Nephron progenitor cell (in vitro differentiated cells): Measurements from ENCODE around the gene SMURF2.

Experiments
- DNase-seq: peaks from one replicate; pipeline ENCODE4 v3.0.0; 2021
- H3K27ac Mint-ChIP-seq: 2 replicates; pipeline ENCODE4 v1.8.0; 2021; ENCODE audit warnings: mild to moderate bottlenecking, moderate library complexity, mixed read lengths
- H3K27me3 Mint-ChIP-seq: 2 replicates; pipeline ENCODE4 v1.8.0; 2021; ENCODE audit warnings: mild to moderate bottlenecking, low read depth, mixed read lengths; ENCODE audit not compliant: poor library complexity
- H3K36me3 Mint-ChIP-seq: 2 replicates; pipeline ENCODE4 v1.8.0; 2021; ENCODE audit warnings: low read depth, mixed read lengths
- H3K4me1 Mint-ChIP-seq: 2 replicates; pipeline ENCODE4 v1.8.0; 2021; ENCODE audit warnings: mixed read lengths
- H3K4me3 Mint-ChIP-seq: 2 replicates; pipeline ENCODE4 v1.8.0; 2021; ENCODE audit warnings: mild to moderate bottlenecking, moderate library complexity, mixed read lengths
- H3K9me3 Mint-ChIP-seq: 2 replicates; pipeline ENCODE4 v1.8.0; 2021; ENCODE audit warnings: mild to moderate bottlenecking, moderate library complexity, mixed read lengths
- TF ChIP-seq, protein P1 (sequence below): fragments of 200-600 bp; sonication (generic); IDR thresholded peaks from 2 replicates; pipeline ENCODE4 v1.5.0; 2021; ENCODE audit warnings: antibody characterized with exemption

SMURF2 gene

GRCh38 chr17:64540118-64540776, 121.9 kb downstream of the SMURF2 start:
- no peak for DNase-seq
- TF ChIP-seq, protein P1, sequence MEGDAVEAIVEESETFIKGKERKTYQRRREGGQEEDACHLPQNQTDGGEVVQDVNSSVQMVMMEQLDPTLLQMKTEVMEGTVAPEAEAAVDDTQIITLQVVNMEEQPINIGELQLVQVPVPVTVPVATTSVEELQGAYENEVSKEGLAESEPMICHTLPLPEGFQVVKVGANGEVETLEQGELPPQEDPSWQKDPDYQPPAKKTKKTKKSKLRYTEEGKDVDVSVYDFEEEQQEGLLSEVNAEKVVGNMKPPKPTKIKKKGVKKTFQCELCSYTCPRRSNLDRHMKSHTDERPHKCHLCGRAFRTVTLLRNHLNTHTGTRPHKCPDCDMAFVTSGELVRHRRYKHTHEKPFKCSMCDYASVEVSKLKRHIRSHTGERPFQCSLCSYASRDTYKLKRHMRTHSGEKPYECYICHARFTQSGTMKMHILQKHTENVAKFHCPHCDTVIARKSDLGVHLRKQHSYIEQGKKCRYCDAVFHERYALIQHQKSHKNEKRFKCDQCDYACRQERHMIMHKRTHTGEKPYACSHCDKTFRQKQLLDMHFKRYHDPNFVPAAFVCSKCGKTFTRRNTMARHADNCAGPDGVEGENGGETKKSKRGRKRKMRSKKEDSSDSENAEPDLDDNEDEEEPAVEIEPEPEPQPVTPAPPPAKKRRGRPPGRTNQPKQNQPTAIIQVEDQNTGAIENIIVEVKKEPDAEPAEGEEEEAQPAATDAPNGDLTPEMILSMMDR: no peak
- Mint-ChIP-seq H3K4me1 (no peaks in the 10 kb centered on the region), H3K27ac (no peak overlapping the region), H3K4me3 (no peak overlapping the region), H3K9me3 (no peaks in the 10 kb centered on the region), H3K36me3 (peaks cover 64% of the 10 kb centered on the region), H3K27me3 (no peaks in the 10 kb centered on the region)

- no peak for DNase-seq
- no peaks in the 10 kb centered on the region for H3K27me3 Mint-ChIP-seq
- peak overlapping the region; percentile 90 for H3K27ac Mint-ChIP-seq
- no peak overlapping the region for H3K4me3 Mint-ChIP-seq
- no peaks in the 10 kb centered on the region for H3K4me1 Mint-ChIP-seq
- H3K36me3 Mint-ChIP-seq: peaks cover 68% of the 10 kb centered on the region
- TF ChIP-seq, protein P1: no peak
- H3K9me3 Mint-ChIP-seq: no peaks in the 10 kb centered on the region
Observed at GRCh38 chr17:64538508-64539130, 123.5 kb downstream of the SMURF2 start.

DNA sequence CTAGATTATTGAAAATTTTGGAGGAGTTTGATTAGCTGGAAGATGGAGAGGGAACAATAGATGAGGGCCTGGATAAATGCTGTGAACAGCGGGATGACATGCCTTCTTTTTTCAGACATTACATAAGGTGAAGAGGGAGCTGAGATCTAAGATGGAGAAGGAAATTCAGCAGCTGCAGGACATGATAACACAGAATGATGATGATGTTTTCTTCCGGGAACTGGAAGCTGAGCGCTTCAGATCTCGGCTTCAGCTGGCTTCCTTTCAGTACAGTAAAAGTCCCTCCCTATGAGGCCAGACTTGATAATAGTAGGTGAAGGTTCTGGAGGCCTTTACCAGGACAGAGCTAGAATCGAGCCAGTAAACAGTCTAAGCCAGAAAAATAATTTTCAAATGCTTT, 124.6 kb downstream of the SMURF2 start:
- Mint-ChIP-seq H3K9me3 (no peaks in the 10 kb centered on the region), H3K27ac (peak overlapping the region; percentile 6), H3K27me3 (no peaks in the 10 kb centered on the region), H3K4me1 (no peaks in the 10 kb centered on the region), H3K4me3 (no peak overlapping the region), H3K36me3 (peaks cover 71% of the 10 kb centered on the region)
- TF ChIP-seq, protein P1: no peak
- DNase-seq: no peak

- peak overlapping the region; percentile 71 for H3K27ac Mint-ChIP-seq
- no peaks in the 10 kb centered on the region for H3K4me1 Mint-ChIP-seq
- no peaks in the 10 kb centered on the region for H3K9me3 Mint-ChIP-seq
- TF ChIP-seq, protein P1: no peak
- peaks cover 71% of the 10 kb centered on the region for H3K36me3 Mint-ChIP-seq
- no peak for DNase-seq
- no peak overlapping the region for H3K4me3 Mint-ChIP-seq
- H3K27me3 Mint-ChIP-seq: no peaks in the 10 kb centered on the region
Observed at GRCh38 chr17:64536913-64537312, 125.2 kb downstream of the SMURF2 start.

- no peak for DNase-seq
- H3K27me3 Mint-ChIP-seq: no peaks in the 10 kb centered on the region
- H3K9me3 Mint-ChIP-seq: no peaks in the 10 kb centered on the region
- TF ChIP-seq, protein P1: no peak
- H3K27ac Mint-ChIP-seq: peak overlapping the region; percentile 93
- H3K36me3 Mint-ChIP-seq: peaks cover 80% of the 10 kb centered on the region
- H3K4me1 Mint-ChIP-seq: no peaks in the 10 kb centered on the region
- no peak overlapping the region for H3K4me3 Mint-ChIP-seq
Observed at GRCh38 chr17:64535357-64535756, 126.8 kb downstream of the SMURF2 start.

DNA sequence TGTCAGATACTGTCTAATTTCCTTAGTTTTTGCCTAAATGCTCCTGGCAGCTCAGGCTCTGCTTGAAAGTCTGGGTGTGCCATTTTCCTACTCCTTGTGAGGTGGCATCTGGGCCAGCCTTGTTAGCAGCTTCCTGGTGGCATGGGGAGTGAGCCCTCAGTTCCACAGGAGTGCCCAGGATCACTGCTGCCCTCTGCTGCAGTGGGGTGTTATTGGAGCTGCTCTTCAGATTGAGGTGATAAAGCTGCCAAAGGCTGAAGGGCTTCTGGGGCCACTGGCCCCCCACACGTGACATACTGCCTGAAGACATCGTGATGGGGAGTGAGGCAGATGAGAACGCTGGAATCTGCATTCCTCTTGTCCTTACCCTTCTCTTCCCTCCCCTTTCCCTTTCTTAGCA, 127.9 kb downstream of the SMURF2 start:
- peak overlapping the region; percentile 88 for H3K27ac Mint-ChIP-seq
- H3K9me3 Mint-ChIP-seq: no peaks in the 10 kb centered on the region
- peaks cover 84% of the 10 kb centered on the region for H3K36me3 Mint-ChIP-seq
- no peaks in the 10 kb centered on the region for H3K4me1 Mint-ChIP-seq
- no peak overlapping the region for H3K4me3 Mint-ChIP-seq
- TF ChIP-seq, protein P1: no peak
- DNase-seq: no peak
- no peaks in the 10 kb centered on the region for H3K27me3 Mint-ChIP-seq
